ENCODE measurements around the gene SCFD2.

SCFD2 gene

DNA sequence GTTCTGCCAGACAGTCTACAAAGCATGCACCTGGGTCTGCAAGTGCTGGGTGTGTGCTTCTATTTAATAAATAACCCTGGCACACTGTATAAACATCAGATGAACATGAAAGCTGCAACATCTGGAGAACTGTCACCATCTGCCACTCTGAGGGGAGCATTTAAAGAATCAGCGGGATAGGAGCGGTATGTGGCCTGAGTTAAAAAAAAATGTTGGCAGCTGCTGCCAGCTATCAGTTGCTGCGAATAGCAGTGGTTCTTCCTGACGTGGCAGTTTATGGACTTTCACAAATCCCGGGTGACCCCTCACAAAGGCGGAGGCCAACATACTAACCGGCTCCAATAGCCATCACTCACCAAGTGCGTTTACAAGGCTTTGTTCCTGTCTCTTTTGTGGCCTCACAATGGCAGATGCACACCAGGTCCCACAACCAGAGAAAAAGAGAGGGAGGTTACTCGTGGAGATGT, 408.6 kb downstream of the SCFD2 start:
- no peak for DNase-seq (ENCODE audit: low read depth in 2 of 2)

DNA sequence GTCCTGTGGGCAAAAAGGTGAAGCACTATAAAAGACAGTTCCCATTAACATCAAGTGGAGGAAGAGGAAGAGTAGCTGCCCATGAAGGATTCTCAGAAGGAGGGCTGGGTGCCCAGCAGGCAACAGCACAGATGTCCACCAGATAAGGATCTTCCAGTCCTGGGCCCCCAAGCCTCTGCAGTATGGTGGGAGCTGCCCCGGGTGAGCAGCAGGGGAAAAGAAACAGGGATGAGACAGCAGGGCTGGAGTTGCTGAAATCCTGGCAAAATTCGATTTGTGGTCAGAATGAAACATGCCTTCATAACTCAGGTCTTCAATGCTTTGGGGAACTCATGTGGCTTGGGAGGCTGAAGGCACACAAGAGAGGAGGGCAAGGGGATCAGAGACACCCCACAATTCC, 409.2 kb downstream of the SCFD2 start:
- no peak for DNase-seq (ENCODE audit: low read depth in 2 of 2)

DNA sequence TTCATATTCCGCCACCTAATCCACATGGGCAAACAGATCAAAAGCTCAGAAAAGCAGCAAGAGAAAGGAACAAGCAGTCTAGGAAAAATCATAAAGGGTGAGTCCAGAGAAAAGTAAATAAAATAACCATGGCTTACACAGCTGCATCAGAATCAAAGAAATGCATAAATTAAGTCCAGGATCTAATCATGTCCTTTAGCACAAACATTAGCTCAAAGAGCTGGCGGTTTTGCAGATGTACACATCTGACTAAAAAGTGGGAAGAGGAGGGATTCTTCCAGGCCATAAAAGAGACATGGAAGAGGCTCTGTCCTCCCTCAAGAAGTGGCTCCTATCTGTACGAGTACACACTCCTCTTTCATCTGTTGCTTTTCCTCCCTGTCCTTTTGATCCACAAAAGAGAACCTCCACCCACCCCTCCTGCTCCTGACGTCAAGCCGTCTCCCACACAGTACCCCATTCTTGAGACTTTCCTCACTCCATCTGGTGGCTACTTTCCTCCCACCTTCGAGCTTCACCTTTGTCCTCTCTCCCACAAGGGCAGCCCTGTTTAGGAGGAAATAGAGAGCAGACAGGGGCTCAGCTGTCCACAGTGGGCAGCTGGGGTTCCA, 411.2 kb downstream of the SCFD2 start:
- DNase-seq (ENCODE audit: low read depth in 2 of 2) = no peak

DNA sequence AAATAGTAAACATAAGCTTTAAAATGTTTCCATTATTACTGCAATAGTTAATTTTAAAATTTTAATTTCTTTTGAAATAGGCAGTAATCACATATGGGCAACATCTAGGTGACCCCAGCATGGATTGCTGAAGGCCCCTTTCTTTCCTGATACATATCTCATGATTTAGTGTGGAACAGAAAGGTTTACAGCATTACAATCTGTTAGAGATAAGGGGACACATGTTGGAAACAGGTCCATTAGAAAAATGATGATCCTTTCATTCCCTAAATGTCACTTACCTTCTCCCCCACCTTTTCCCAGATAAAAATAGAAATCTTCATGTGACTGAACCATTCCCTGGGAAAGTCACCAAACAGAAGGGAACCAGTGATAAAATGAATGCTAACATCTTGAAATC, 413.3 kb downstream of the SCFD2 start:
- DNase-seq (ENCODE audit: low read depth in 2 of 2) = no peak

DNA sequence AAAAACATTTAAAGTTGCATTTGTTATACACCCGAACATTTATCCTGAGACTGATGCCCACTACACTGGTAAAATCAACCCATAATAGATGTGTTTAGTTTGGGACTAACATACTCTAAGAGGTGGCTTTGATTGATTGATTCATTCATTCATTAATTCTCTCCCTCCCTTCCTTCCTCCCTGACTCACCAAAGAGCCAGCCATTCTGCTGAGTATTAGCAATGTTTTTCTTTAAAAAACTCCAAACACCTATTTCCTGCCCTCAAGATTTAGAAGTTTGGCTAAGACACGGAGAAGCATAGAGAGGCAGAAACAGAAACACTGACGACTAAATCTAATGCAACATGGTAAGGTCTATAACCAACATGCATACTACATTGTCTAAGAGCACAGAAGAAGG, 414.8 kb downstream of the SCFD2 start:
- no peak for DNase-seq (ENCODE audit: low read depth in 2 of 2)

DNA sequence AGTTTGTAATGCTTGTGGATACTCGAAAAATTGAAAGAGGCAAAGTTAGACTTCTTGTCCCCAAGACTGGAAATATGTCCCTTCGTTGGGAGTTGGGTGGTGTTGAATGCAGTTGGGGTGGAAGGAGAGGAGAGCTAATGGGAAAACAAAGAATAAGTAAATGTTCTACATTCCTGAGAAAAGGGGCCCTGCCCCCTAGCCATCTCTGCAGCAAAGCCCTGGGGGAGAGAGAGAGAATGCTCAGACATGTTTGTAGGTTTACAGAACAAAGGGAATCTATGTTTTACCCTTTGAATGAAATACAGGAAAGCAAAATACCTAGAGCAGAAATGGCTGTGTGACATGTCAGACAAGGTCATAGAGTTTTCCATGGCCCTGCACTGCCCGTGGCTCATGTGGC, 415.6 kb downstream of the SCFD2 start:
- DNase-seq (ENCODE audit: low read depth in 2 of 2) = no peak

DNA sequence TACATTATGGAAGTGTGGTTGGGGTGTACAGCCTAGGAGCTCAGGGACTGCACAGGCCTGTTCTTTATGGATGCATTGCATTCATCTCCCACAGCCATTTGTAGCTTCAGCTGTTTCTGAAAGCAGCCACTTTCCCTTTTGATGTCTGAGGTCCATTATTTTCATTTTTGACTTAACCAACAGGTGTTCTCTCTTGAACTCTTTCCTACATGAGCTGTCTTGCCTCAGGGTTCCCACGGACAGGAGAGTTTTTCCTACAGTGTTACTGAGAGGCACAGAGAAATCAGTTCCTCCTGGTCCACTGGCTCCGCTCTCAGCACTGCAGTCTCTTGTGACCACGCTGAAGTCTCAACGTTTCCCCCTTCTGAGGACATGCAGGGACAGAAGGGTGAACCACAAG, 416.5 kb downstream of the SCFD2 start:
- no peak for DNase-seq (ENCODE audit: low read depth in 2 of 2)

DNA sequence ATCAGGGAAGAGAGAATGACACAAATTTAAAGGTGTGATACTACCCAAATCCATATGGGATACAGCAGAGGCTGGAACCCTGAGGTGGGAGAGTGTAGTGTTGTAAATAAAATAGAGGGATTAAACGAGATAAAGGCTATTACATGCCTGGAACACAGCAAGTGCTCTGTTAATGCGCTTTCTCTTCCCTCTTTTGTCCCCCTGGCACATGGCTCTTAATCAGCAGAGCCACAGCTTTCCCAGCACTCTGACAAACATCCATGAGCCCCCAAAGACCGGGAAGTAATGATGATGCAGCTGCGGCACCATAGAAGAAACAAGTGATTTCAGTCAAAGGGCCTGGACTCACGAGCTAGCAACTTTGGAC, 417.8 kb downstream of the SCFD2 start:
- DNase-seq (ENCODE audit: low read depth in 2 of 2) = no peak

DNA sequence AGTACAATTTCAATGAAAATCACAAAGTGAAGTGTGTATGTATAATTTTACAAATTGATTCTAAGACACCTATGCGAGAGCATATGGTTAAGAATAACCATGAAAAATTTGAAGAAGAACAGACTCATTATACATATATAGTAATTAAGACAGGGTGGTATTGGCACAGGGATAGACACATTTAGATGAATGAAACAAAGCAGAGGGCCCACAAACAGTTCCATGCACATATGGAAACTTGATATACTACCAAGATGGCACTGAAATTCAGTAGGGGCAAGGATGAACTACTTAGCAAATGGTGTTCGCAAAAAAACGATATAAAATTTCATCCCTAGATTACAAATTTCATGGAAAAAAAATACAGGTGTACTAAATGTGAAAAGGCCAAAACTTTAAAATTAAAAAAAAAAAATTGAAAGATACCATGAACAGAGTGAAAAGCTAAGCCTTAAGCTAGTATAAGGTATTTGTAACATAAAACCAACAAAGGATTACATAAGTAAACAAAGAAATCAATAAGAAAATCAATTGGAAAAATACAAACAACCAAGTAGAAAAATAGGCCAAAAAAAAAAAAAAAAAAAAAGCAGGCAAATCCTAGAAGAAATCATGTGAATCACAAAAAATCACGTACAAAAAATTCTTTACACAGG, 418.3 kb downstream of the SCFD2 start:
- no peak for DNase-seq (ENCODE audit: low read depth in 2 of 2)

DNA sequence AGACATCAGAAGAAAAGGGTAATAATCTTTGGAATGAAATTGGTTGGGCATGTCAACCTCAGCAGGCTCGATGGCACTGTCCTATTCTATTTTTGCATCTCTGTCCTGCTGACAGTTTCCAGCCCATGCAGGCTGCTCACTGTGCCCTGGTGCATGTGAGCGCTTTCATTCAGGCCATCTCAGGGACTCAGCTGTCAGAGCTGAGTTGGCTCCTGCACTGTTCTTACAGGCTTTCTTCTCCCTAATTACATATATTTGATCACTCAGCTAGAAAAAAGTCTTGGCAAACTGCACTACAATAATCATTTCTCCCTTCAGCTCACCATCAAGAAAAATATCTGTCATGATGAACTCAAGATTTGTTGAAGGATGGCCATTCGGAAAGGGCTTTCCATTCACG, 419.0 kb downstream of the SCFD2 start:
- no peak for DNase-seq (ENCODE audit: low read depth in 2 of 2)

DNA sequence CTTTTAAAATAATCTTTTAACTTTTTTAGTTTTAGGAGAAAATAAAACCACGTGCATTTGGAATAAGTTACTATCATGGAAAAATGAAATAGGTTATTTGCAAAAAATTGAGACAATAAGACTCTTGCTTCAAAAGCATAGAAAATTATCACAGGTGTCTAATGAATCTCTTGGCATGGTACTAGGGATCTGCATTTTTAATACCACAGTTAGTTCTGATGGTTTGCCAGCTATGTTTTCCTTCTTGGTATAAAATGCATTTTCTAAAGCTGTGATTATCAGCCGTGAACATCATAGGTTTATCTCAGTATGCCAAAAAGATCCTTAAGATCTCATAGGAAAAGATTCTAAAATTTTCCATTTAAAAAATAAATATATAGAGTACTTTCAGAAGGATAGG, 419.9 kb downstream of the SCFD2 start:
- no peak for DNase-seq (ENCODE audit: low read depth in 2 of 2)

DNA sequence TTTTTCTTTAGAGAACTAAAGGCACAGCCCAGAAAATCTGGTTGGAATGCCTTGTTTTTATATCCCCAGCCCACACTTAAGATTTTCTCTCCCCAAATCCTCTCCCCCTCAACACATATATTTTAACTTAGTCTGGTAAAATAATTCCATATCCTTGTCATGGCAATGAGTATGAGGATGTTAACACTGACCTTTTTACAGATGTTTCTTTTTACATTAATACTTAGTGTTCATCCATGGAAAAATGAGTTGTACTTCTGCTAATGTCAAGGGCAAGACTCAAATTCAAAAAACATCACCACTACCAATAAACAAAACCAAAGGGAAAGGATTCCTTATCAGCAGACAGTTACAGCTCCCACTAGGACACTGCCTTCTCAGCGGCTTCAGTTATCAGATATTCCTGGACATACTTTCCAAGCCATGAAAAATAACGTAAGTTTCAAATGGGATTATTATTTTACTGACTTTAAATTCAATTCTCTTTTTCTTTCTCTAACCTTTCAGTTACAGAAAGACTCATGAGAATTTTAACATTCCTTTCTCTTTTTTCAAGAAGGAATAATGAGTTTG, 420.4 kb downstream of the SCFD2 start:
- DNase-seq (ENCODE audit: low read depth in 2 of 2) = no peak

DNA sequence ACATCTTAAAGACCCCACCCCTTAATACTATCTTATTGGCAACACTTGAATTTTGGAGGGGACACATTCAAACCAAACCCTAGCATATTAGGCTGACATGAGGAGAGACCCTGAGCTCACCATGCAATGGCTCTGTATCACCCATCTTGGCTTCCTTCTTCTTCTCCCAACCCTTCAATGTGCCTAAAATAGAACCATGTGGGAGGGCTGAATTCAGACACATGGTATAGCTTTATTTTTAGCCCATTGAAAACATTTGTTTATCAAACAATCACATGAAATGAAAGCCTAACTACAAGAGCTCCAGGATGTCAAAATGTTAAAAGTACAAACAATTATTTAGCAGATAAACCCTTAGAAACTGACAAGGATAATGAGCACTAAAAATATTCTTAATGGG, 422.2 kb downstream of the SCFD2 start:
- DNase-seq (ENCODE audit: low read depth in 2 of 2) = no peak

DNA sequence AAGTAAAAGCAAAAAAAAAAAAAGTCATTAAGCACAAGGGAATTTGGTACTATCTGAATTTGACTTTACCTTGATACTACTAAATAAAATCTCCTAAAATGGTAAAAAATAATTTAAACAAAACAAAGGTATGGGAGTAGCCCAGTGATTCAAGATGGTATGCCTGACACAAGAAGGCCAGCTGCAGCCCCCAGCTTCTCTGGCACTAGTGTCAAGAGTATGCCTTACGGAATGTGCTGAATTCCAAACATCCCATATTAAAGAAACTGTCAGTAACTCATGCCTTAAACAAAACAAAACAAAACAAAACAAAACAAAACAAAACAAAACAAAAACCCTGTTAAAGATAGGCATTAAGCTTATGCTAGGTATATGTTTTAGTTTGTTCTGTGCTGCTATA, 422.9 kb downstream of the SCFD2 start:
- no peak for DNase-seq (ENCODE audit: low read depth in 2 of 2)

DNA sequence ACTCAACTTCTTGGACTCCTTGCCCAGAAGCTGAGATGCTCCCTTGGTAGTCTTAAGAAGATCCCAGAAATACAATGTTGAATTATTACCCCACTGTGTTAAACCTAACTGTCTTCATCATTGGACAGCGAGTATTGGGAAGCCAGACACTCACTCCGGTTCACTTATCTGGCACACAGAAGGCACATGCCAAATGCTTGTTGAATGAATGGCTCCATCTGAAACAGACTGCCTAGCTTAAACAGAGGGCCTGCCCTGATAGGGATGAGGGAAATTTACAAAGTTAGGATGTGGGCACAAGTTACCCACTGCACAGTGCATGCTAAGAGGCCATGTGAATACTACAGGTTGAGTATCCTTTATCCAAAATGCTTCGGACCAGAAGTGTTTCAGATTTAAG, 424.4 kb downstream of the SCFD2 start:
- no peak for DNase-seq (ENCODE audit: low read depth in 2 of 2)

DNA sequence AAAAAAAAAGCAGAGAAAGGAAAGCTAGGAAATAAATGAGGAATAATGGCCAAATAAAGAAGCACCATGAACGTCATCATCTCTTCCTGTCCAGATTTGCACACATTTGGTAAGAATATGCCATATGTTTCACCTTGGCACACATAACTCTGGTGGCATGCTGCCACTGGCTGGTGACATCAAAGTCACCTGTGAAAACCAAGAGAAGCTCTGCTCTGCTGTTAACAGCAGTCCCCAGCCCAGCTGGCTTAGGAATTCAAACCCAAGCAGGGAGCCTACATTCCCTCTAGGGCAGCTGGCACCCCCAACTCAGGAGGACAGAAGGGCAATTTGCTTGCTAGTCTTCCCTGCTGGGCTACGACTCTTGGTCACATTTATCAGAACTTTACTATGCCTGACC, 426.1 kb downstream of the SCFD2 start:
- DNase-seq (ENCODE audit: low read depth in 2 of 2) = no peak

DNA sequence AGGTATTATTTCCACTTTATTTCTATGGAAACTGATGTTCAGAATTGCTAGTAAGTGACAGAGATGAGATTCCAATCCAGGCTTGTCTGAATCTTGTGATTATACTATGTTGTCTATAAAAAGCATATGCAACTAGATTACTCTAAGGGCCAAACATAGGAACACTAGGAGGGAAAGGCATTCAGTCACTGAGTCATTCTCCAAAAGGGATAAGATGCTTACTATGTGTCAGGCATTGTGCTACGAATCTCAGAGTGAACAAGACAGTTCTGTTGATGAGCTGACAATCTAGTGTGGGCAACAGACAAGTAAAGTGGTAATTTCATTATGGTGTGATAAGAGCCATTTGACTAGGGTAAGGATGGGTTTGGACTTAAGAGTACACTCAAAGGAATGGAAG, 426.5 kb downstream of the SCFD2 start:
- DNase-seq (ENCODE audit: low read depth in 2 of 2) = no peak

DNA sequence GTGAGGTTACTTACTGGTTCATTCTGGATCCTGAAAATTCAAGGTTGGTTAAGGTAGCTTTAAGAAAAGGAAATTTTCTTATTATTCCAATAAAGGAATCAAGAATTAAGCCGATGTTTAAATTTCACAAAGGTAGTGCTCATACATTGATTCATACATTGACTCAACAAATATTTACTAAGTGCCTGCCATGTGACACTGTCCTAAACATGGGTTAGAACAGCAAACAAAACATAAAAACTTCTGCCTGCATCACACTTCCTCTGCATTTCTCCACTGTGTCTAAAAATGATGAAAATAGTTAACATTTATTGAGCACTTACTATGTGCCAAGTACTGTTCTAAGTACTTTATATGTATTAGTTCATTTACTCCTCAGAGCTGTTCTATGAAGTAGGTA, 428.0 kb downstream of the SCFD2 start:
- no peak for DNase-seq (ENCODE audit: low read depth in 2 of 2)

DNA sequence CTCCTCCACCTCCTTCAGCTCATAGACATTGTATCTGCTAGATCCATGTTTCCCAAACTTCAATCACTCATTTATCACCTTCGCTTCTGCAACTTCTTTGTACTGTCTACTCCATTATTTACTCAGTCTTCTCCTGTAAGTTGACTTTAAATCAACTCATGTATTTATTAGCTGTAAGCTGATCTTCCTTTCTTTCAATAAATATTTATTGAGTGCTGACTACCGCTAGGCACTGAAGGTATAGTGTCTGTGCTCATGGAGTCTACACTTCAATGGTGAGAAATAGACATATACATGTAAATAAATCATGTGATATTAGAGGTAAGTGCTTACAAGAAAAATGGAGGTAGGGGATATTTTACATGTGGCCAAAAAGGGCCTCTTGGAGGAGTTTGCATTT, 429.1 kb downstream of the SCFD2 start:
- DNase-seq (ENCODE audit: low read depth in 2 of 2) = no peak

DNA sequence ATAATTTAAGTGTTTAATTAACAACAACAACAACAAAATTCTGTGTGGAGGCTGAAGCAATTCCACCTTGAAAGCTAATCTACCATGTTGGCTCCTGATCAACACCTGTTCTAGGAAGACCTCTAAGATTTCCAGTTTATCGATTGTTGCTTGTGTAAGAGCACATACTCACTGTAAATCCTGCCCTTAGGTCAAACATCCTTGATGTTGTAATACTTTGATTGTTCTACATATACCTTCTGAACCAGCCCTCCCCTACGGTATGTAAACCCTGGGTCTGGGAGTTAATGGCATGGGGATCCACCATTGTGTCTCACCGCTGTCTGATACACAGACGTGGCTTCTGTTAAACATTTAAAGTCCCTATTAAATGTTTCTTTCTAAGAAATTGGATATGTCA, 430.5 kb downstream of the SCFD2 start:
- DNase-seq (ENCODE audit: low read depth in 2 of 2) = no peak

DNA sequence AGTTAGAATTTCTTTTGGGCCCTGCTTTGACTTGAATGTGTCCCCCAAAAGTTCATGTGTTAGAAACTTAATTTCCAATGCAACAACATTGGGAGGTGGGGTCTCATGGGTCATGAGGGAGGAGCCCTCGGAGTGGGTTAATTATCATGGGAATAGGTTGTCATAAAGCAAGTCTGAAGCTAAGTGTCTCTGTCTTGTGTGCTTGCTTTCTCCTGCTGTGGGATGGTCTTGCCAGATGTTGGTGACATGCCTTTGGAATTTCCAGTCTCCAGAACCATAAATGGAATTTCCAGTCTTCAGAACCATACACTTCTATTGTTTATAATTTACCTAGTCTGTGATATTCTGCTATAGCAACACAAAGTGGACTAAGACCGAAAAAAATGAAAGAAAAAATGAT, 432.1 kb downstream of the SCFD2 start:
- DNase-seq (ENCODE audit: low read depth in 2 of 2) = no peak

DNA sequence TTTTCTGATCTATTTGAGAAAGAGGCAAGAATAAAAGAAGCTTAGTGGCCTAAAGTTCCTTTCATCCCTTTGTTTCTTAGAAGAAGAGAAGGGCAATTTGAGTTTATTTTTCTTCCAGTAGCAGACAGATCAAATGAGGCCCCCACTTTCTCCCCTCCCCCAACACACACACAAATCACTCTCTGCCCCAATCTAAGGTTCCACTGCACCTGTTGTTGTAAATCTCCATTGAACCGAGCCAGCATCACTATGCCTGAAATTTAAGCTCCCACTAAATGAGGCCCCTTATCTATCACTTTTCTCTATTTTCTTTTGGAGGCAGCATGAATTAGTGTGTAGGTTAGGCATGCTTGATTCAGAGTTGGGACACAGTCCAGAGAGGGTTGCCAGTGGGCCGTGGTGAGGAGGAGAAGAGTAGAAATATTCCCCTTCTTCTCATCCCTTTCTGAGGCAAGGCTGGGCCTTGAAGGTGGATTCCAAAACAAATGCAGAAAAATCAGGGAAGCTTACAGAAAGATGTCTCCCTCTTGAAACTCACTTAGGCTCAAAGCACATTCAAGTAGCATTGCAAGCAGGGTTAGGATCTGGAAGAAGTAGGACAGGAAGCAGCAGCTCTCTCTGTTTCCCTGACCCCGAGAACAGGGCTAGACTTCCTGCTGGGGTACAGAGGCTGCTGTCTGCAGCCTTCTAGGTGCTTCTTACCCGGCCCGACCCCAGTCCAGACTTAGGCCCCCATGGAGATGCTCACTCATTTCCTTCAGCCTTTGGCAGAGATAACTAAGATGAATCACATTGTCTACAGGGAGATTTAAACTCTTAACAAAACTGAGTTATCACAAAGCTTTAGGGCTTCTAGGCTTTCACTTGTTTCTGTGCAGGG, 433.0 kb downstream of the SCFD2 start:
- DNase-seq (ENCODE audit: low read depth in 2 of 2) = no peak

DNA sequence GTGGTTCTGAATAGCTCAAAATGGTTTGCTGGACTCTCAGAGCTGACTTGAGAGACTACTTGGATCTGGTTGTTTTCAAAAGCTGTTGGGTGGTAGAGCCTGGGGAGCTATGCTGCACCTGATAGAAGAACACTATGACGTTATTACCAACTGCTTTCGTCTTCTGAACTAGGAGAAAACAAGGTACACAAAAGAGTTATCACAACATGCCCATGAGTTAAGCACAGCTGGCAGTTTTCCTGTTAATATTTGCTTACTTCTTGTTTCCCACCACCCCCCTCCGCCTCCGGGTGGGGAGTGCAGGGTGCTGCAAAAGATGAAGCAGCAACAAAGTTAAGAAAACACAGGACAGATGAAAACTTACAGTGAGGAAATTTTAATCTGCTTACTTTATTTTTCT, 434.6 kb downstream of the SCFD2 start:
- DNase-seq (ENCODE audit: low read depth in 2 of 2) = no peak
